ENCODE results near the gene ANAPC15. TPM values are rescaled to one million over a fixed set of nuclear protein-coding genes. Genes with fewer than 3 reads are reported as not detected.

The ANAPC15 gene
- total and polyA plus RNA-seq, 2 experiments from 2014 or later: 52.1 to 117 TPM

DNA sequence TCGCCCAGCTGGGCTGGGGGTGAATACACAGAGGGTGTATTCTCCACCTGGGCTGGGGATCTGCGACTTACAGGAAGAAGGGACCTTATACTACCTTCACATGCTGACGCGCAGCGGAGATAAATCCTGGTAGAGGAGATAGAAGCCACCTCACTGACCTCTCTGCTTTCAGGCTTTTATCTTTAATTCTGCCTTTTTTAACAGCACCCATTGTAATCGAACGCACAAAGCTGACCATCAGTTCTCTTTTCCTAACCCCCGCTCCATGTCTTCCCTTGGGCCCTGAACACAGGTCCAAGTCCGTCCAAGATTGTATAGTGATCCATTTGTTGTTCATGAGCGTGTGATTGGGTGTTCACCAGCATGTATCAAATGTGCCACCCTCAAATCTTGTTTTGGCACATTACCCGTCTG is 8.7 kb downstream of the ANAPC15 start:
- peaks cover 6% of the 10 kb centered on the region; the same call in 1 of the 2 replicates for H3K4me1 ChIP-seq (ENCODE audit: insufficient read depth)
- H3K27me3 ChIP-seq (ENCODE audit: insufficient read depth): no peaks in the 10 kb centered on the region
- peak overlapping the region; percentile 90 for H3K27ac ChIP-seq (ENCODE audit: low read depth)
- H2AFZ ChIP-seq: no peak overlapping the region
- DNase-seq (ENCODE audit: low spot score): no peak
- H3K4me2 ChIP-seq: peak overlapping the region; percentile 78
- H3F3A ChIP-seq (replicated peaks; ENCODE audit: low read depth): peaks cover 9% of the 10 kb centered on the region; the same call in 1 of the 2 replicates
- H3K4me3 Mint-ChIP-seq: peak overlapping the region; percentile 96
- H3K27me3 Mint-ChIP-seq (ENCODE audit: insufficient read depth, low read depth, poor library complexity): peaks cover 13% of the 10 kb centered on the region
- no peak for ATAC-seq
- H3K4me3 ChIP-seq: peak overlapping the region; percentile 54
- TF ChIP-seq, protein P1, sequence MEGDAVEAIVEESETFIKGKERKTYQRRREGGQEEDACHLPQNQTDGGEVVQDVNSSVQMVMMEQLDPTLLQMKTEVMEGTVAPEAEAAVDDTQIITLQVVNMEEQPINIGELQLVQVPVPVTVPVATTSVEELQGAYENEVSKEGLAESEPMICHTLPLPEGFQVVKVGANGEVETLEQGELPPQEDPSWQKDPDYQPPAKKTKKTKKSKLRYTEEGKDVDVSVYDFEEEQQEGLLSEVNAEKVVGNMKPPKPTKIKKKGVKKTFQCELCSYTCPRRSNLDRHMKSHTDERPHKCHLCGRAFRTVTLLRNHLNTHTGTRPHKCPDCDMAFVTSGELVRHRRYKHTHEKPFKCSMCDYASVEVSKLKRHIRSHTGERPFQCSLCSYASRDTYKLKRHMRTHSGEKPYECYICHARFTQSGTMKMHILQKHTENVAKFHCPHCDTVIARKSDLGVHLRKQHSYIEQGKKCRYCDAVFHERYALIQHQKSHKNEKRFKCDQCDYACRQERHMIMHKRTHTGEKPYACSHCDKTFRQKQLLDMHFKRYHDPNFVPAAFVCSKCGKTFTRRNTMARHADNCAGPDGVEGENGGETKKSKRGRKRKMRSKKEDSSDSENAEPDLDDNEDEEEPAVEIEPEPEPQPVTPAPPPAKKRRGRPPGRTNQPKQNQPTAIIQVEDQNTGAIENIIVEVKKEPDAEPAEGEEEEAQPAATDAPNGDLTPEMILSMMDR (conservative IDR thresholded peaks at IDR 0.05; ENCODE audit: low read depth in 2 of 2): peak in 1 of 2 experiments; percentile 5; a peak in 1 of 4 replicates
- no peak for TF ChIP-seq NANOG (IDR thresholded peaks at IDR 0.05; ENCODE audit: borderline replicate concordance)
- no peak for TF ChIP-seq POLR2AphosphoS5 (IDR thresholded peaks at IDR 0.05; ENCODE audit: low read depth)
- H3K36me3 ChIP-seq (ENCODE audit: insufficient read depth): no peaks in the 10 kb centered on the region; the same call in 1 of the 2 replicates
- H3K79me2 ChIP-seq (replicated peaks; ENCODE audit: insufficient read depth): peaks cover 29% of the 10 kb centered on the region
- no peaks in the 10 kb centered on the region for H3K9me2 ChIP-seq (ENCODE audit: insufficient read depth)
- H3K9me3 Mint-ChIP-seq: no peaks in the 10 kb centered on the region; the same call in 2 of the 3 replicates
- H3K36me3 Mint-ChIP-seq (ENCODE audit: low read depth): peaks cover 24% of the 10 kb centered on the region
- H4K20me1 ChIP-seq (replicated peaks; ENCODE audit: insufficient read depth): no peaks in the 10 kb centered on the region; the same call in none of the 2 replicates
- H3K4me1 Mint-ChIP-seq: peaks cover 29% of the 10 kb centered on the region
- peak overlapping the region; percentile 98 for H3K27ac Mint-ChIP-seq

DNA sequence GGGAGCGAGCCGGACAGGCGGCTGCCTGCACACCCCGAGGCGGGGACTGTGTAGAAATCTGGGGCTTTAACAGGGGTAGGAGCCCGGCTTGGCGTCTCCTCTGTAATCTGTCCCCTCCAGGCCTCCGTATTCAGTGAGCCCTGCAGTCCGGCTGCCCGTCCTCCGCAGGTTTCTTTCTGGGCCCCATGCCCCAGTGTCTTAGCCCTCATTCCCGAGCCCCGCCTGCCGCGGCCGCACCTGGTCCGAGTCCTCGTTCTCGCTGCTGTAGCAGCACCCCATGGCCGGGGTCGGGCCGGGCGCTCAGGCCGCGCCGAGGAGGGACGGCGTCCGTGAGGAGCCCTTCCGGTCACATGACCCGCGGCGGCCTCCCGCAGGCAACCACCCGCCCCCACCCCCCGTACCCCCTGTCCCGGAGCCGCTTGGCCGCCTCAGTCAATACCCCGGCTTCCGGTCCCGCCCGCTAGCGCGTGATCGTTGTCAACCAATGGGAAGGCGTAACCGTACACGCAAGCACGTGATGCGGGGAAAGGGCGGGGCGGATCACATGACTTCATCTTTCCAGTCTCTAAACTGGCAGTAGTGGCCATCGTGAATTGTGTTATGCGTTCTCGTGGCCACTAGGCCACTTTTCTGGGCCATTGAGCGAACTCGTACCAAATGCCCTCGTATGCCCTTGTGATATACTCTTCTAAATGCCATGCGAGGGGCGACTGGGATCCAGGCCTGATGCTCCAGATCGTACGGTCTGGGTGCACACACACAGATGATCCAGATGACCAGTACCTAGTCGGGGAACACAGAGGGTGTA is 9.3 kb downstream of the ANAPC15 start, which contains the start of gene LAMTOR1:
LAMTOR1 (minus strand) TSS at position 352 of the 808 bp plus-strand sequence; CDS start at position 279, 73 bp downstream.
- Histone ChIP-seq H2AFZ (no peak within 1 kb of the TSS), H3K27me3 (ENCODE audit: insufficient read depth) (no peaks in the 10 kb centered on the region), H4K20me1 (replicated peaks; ENCODE audit: insufficient read depth) (no peaks in the 10 kb centered on the region; the same call in none of the 2 replicates), H3F3A (replicated peaks; ENCODE audit: low read depth) (peaks cover 9% of the 10 kb centered on the region; the same call in 1 of the 2 replicates), H3K9me2 (ENCODE audit: insufficient read depth) (no peaks in the 10 kb centered on the region), H3K27ac (ENCODE audit: low read depth) (peak within 1 kb of the TSS; percentile 90), H3K36me3 (ENCODE audit: insufficient read depth) (no peaks in the 10 kb centered on the region; the same call in 1 of the 2 replicates), H3K4me3 (peak within 1 kb of the TSS; percentile 99), H3K4me1 (ENCODE audit: insufficient read depth) (peaks cover 6% of the 10 kb centered on the region; the same call in 1 of the 2 replicates), H3K4me2 (peak within 1 kb of the TSS; percentile 96), H3K79me2 (replicated peaks; ENCODE audit: insufficient read depth) (peaks cover 29% of the 10 kb centered on the region)
- peak; percentile 92 for ATAC-seq
- DNase-seq (ENCODE audit: low spot score): peak; percentile 100
- no peak for TF ChIP-seq NANOG (IDR thresholded peaks at IDR 0.05; ENCODE audit: borderline replicate concordance)
- no peak for TF ChIP-seq EZH2phosphoT487 (IDR thresholded peaks at IDR 0.05; ENCODE audit: unreplicated experiment)
- TF ChIP-seq CREB1 (CRISPR knock-in tag; IDR thresholded peaks at IDR 0.05; ENCODE audit: low read depth): peak; percentile 70; the same call in 1 of the 2 replicates
- TF ChIP-seq POLR2AphosphoS5 (IDR thresholded peaks at IDR 0.05; ENCODE audit: low read depth): peak; percentile 68
- no peak for TF ChIP-seq ZNF114 (CRISPR knock-in tag; IDR thresholded peaks at IDR 0.05)
- TF ChIP-seq, protein P2, sequence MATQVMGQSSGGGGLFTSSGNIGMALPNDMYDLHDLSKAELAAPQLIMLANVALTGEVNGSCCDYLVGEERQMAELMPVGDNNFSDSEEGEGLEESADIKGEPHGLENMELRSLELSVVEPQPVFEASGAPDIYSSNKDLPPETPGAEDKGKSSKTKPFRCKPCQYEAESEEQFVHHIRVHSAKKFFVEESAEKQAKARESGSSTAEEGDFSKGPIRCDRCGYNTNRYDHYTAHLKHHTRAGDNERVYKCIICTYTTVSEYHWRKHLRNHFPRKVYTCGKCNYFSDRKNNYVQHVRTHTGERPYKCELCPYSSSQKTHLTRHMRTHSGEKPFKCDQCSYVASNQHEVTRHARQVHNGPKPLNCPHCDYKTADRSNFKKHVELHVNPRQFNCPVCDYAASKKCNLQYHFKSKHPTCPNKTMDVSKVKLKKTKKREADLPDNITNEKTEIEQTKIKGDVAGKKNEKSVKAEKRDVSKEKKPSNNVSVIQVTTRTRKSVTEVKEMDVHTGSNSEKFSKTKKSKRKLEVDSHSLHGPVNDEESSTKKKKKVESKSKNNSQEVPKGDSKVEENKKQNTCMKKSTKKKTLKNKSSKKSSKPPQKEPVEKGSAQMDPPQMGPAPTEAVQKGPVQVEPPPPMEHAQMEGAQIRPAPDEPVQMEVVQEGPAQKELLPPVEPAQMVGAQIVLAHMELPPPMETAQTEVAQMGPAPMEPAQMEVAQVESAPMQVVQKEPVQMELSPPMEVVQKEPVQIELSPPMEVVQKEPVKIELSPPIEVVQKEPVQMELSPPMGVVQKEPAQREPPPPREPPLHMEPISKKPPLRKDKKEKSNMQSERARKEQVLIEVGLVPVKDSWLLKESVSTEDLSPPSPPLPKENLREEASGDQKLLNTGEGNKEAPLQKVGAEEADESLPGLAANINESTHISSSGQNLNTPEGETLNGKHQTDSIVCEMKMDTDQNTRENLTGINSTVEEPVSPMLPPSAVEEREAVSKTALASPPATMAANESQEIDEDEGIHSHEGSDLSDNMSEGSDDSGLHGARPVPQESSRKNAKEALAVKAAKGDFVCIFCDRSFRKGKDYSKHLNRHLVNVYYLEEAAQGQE (IDR thresholded peaks at IDR 0.05; ENCODE audit: unreplicated experiment): no peak
- TF ChIP-seq, protein P1 (conservative IDR thresholded peaks at IDR 0.05; ENCODE audit: low read depth in 2 of 2): peak in 1 of 2 experiments; percentile 46; a peak in 3 of 4 replicates
- TF ChIP-seq JUNB (IDR thresholded peaks at IDR 0.05; ENCODE audit: unreplicated experiment): no peak
- Mint-ChIP-seq H3K36me3 (ENCODE audit: low read depth) (peaks cover 30% of the 10 kb centered on the region), H3K4me3 (peak within 1 kb of the TSS; percentile 96), H3K27me3 (ENCODE audit: insufficient read depth, low read depth, poor library complexity) (peaks cover 14% of the 10 kb centered on the region), H3K27ac (peak within 1 kb of the TSS; percentile 98), H3K4me1 (peaks cover 29% of the 10 kb centered on the region), H3K9me3 (no peaks in the 10 kb centered on the region; the same call in 1 of the 3 replicates)

Measured in GM23338 (cell line).